A172 (cell line): Measurements from ENCODE around the gene TBX15. TPM values are rescaled to one million over a fixed set of nuclear protein-coding genes. Genes with fewer than 3 reads are reported as not detected.
"Not testable (repeated sequence)": the region's sequence is repeated elsewhere in the genome, so short reads cannot be mapped to it uniquely, and the experiment has no call there.

Experiments
- DNase-seq: peaks from one replicate; pipeline ENCODE4 v3.0.0-alpha.2; 2015; ENCODE audit warnings: low spot score
- total RNA-seq: library from RNA; depleted of rRNA; stranded (reverse); fragments of >200 nt; shearing (Covaris generic); gene quantifications from 2 replicates; pipeline ENCODE4 v1.2.3, GENCODE V29; 2014

TBX15 gene
- total RNA-seq, 1 experiment from 2014 or later: not detected

DNA sequence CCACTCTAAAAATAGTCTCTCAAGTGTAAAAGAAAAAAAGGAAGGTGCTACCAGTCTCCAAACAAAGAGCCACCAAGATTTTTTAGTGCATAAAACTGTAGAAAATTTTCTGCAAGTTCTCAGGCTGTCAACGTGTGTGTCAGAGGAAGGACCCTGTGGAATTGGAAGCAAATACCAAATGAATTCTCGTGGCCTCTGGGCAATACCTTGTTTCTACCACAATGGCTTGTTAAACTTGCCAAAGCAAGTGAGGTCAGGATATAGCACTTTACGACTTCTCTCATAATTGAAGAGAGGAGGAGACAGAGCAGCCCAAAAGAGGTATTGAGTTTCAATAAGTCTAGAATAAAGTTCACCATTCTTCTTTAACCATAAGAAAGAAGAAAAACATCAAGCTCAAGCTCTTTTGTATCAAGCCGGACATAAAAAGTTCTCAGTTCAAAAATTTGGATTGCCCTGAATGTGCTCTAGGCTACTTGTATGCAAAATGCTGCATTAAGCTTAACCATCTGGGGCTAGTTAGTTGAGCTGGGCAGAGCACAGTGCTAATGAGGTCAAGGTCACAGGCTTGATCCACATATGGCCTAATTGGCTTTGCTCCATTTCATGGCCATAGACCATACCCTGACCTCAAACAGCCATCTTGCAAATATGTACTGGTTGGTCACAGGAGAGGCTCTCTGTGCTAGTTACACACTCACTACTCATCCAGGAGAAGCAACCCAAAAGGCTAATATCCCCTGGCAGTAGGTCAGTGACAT, 60.5 kb downstream of the TBX15 start:
- DNase-seq: no peak

DNA sequence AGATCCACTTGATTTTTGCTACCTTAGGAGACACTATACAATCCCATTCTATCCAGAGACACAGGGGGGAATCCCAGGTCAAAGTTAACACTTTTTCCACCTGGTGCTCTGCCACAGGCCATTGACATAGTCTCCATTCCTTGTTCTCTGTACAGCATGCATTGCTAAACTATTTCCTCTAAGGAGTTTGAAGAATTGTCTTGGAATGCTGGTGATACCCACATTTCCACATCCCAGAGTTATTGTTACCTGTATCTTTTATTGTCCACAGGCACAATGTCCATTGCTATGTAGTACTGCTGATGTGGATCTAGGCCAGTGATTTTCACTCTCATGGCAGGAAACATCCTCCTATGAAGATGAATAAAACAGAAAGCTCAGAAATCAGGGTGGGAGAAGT, 61.9 kb downstream of the TBX15 start:
- no peak for DNase-seq

DNA sequence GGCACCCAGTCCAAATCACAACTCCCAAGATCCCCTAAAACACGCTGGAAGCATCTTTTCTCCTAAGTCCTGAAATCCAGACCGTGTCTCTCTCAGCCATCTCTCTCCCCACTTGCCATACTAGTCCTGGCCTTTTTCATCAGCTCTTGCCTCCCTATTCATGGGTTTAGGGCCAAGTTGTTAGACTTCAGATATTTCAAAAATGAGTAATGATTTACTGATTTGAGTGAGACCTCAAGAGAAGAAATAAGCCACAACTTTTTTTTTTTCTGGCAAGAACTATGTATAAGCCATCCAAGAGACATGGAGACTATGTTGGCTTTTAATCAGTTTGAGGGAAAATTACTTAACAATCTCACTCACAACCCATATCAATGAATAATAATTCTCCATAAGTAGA, 62.5 kb downstream of the TBX15 start:
- DNase-seq: no peak

DNA sequence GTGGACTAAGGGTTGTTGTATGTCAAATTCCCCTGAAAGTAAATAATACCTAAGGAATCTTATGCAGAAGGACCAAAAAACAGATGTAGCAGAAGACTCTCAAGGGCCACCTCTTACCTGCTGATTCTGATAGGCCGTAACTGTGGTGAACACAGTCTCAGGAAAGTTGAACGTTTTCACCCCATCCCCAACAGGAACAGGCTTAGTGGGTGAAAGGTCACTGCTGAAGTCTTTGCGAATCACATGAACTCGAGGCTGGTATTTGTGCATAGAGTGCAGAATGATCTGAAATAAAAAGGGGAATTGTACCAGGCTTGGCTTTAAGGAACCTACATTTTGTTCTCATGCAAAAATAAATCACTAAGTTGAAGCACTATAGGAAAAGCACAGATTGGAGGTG, 64.8 kb downstream of the TBX15 start:
- no peak for DNase-seq

DNA sequence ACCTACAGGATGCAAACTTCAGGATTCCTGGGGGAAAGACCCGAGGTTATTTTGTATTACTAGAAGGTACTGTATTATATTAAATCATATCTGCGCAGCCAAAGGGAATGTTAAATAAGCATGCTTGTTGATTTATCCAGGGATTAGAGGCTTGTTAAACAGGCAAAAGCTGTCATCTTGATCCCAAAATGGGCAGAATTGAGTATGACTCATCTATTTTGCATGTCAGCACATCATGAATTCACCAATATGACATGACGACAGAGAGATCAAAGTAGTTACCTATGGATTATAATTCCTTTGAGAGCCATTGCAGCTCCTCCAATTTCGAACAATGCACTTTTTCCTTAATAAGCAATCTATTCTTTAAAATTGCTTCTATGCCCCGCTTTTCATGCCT, 66.1 kb downstream of the TBX15 start:
- DNase-seq: no peak

DNA sequence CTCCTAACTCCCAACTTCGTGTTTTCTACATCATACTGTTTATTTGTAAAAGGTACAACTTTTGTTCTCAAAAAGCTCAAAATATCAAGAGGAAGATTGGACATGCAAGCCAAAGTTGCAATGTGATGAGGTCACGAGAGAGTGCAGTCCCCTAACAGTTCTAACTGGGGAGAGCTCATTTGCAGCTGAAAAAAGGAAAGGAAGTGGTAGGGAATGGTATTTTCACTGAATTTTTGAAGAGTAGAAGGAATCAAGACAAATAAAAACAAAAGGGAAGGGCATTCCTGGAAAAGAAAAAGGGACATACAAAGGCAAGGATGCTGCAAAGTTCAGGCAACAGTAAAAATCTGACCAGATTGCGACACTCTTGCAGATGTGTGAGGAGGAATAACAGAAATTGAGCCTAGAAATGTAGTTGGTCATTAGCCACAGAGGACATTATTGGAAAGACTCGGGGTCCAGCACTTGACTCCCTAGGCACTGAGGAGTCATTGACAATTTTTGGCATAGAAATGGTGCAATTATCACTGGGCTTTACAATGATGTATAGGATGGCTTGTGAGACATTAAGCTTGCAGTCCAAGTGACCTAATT, 67.9 kb downstream of the TBX15 start:
- DNase-seq: no peak

DNA sequence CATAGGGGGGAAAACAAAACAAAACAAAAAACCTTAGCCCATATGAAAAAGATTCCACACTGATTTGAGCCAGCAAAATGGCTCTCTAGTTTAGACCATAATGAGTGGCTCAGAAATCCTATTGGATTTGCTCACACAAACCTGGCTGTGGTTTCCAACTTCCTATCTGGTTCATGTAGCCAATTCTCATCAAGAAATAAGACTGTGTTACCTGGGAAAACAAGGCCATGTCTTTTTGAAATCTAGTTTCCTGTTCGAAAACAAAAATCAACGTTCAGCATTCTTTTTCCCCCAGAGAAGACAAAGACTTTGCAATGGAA, 69.2 kb downstream of the TBX15 start:
- DNase-seq: no peak

DNA sequence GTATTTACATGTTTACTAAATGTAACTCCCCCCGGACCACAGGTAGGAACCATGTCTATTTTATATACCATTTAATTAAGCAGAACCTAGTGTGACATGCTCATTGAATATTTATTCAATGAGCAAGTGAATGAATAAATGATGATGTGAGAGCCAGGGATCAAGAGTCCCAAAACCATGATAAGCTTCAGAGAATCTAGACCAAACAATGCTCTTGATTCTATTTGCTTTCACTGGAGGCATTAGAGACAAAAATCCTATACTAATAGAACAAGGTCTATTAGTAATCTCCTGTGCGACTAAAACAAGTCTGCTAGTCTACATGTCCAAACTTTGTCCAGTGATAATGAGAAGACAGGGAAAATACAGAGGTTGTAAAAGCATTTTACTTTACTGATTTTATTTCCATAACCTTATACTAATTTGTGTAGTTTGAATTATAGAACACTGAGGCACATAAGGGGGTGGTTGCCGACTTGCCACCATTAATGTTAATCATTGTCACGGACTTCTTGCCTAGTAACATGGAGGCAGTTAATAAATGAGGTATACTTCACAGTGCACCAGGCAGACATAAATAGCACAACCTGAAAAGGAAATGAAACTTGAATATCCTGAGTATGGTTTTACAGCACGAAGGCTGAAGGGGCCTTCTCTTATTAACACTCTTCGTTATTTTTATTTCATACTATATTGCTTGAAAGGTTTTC, 69.8 kb downstream of the TBX15 start:
- no peak for DNase-seq

DNA sequence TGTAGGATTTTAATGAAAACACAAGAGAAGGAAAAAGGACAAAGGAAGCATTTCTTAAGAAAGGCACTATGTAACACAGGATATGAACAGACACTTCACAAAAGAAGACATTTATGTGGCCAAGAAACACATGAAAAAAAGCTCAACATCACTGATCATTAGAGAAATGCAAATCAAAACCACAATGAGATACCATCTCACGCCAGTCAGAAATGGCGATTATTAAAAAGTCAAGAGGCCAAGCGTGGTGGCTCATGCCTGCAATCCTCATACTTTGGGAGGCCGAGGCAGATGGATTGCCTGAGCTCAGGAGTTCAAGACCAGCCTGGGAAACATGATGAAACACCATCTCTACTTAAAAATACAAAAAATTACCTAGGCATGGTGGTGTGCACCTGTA, 71.8 kb downstream of the TBX15 start:
- DNase-seq: not testable (repeated sequence)

DNA sequence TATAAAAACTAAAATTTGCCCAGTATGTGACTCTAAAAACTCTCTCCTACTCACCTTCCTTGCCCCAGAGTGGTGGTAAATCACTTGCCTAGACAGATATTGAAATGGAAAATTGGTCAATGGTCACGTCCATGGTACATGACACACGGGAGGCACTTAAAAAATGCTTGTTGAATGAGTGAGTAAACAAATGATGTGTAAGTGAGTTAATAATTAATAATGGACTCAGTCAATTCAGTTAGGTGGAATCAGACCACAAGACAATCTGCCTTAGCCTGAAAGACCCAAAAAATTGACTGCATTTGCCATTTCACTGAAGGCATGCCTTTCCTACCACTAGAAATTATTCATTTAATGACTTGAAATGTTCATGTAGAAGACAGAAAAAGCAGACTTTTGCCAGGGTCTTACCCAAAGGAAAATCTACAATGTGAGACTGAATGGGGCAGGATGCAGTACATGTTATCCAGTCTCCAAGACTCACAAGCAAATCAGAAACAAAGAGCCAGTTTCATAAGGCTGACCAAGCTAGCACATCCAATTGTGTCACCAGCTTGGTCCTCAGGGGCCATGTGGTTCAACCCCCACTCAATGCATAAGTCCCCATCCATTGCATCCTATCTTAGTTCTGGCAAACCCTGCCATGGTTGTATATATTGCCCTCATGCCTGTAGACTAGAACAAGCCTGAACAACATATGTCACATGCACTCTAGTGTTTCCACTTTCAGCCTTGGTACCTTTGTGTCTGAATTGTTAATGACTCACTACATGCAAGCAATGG, 73.6 kb downstream of the TBX15 start:
- no peak for DNase-seq

DNA sequence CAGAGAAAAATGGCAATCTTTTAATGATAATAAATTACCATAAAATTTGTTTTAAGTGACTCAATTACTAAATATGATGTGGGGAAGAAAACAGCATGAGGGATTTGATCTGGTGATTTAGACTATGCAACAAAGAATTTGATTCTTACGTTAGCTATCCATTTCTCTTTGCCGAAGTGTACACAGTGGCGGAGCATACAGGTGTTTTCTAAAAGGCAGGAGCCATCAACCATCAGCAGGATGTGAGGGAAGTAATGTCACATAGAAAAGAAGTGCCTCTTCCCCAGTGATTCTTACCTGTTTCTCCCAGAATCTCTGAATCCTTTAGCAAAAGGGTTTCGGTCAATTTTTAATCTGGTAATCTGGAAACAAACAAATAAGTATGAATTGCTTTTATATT, 74.3 kb downstream of the TBX15 start:
- DNase-seq: no peak

DNA sequence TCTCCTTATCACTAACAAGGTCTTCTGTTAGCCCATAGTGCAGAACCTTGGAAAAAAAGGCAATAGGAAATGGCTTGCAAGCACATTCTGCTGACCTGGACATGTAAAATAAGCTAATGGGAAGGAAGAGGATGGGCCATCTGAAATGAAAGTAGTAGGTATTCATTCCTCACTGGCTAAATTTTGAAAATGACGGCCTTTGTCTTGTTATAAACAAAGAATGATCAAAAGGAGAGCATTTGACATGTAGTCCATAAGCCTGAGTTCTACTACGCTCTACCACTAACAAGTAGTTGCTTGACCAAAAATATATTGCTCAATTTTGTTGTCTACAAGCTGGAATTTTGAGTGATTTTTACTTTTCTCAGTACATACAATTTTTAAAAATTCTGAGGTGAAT, 75.6 kb downstream of the TBX15 start:
- no peak for DNase-seq

DNA sequence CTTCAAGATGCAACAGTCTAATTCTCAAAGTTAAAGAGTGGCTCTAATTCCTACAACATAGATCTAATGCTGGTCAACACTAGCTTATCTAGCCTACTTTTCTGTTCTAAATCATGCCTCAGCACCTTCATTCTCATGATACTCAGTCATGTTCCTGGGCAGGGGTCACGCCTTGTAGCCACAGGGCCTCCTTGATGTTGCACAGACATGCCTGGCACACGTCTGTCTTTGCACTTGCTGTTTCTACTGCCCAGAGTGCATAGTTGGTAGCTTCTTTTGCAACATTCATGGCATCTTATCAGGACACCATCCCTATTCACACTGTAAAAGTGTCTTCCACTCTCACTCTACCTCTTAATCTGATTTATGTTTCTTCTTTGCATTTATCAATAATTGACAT, 76.6 kb downstream of the TBX15 start:
- no peak for DNase-seq

DNA sequence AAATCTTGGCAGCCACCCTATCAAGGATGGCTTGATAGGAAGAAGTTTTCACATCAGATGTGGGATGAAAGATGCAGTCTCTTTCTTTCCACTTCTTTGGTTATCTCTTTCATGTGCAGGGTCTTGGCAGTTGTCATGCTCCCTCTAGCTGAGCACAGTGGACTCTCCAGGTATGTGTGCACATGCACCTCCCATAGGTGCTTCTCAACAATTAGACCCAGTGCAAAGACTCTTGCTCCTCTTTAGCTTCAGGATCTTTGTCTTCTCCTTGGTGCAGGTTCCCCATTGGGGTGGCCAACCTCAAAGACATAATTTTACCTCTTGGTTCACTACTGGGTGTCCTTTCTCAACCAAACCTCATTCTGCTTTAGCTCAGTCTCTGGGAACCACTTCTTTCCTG, 80.7 kb downstream of the TBX15 start:
- DNase-seq: no peak

DNA sequence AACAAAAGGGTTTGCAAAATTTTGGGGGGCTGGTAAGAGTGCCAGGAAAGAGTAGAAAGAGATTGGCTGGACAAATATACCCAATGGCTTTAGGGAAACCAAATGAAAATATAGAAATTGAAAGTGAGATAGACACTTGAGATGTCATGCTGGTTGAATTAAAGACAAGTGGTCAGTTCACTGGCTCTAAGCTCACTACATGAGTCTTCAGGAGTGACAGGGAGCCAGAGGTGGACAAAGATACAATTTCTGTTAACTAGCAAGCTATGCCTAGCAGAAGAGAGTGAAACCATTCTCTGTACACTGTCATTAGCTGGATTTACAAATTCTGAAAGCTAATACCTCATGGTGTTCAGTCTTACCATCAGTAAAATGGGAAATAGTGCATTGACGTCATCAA, 82.5 kb downstream of the TBX15 start:
- DNase-seq: no peak

DNA sequence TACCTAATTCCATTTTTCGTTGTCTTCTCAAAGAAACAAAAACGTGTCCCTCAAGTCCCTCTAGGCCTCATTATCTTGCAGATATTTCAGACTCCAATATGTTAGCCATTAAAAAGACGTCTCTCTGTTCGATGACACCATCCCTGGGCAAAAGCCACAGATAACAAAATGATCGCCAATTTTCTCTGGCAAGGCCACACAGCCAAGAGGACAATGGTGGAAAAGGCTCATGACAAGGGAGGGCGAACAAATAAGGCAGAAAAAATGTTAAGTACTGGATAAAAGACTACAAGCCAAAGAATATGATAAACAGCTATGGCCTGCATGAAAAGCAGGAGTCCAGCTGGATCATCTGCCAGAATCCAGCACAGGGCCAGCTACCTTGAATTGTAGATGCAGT, 82.9 kb downstream of the TBX15 start:
- no peak for DNase-seq

DNA sequence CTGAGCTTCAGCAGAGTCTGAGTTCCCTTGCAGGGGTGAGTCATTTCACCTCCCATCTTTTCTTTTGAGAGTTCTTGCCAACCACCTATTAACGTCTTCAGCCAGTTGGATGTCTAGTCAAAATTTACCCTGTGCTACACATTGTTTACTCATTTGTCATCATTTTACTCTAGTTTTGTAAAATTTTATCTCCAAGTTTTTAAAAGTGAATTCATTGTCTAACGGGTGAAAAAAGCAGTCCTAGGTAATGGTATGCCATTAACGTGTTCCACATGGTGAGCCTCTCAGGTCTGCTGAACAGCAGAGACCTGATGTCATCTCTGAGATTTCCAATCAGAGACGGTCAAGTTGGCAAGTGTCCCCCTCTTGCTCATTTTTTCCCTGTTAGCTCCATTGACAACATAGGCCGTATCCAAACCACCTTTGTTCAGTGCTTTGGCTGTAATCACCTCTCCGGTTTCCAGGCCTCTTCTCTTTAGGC, 85.4 kb downstream of the TBX15 start:
- peak; percentile 11 for DNase-seq

DNA sequence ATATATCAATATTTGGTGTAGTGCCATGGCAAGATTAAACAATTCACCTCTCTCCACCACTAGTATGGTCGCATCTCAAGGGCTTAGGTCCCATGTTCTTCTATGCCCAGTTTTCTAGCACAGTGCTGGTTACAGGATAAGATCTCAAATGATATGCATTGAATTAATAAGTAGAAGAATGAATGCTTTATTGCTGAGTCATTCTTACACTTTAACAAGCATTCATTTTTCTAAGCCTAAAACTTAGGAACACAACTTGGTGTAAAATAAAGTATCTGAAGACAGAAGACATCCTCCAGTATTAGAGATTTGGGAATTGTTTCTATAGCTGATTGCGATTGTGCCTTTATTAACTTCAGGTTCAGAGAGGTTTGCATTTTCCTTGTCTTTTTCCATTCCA, 85.8 kb downstream of the TBX15 start:
- DNase-seq: no peak

DNA sequence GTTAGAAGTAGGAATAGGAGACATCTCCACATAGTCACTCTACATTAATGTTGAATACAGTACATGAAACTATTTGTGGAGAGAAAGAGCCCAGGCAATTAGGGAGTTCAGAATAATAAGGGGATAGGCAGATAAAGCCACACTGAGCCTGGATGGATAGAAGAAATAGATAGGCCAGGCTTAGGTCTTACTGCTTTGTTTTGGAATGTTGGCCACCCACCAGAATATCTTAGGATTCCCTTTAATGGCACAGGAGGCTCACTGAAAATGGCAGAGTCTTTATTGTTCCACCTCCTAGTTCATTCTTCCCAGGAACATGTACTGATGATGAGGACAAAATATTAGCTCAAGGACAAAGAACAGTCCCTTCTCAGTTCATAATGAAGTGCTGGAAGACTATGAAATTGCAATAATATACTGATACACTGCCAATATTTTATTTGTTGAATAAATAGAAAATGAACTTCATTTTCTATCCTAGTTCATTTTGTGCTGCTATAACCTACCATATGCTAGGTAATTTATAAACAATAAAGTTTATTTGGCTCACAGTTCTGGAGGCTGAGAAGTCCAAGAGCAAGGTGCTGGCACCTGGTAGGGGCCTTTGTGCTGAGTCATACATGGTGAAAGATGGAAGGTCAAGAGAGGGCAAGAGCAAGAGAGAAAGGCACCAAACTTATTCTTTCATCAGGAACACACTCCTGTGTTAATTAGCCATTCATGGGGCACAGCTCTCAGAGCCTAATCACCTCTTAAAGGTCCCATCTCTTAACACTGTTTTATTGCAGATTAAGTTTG, 87.3 kb downstream of the TBX15 start:
- DNase-seq: no peak

DNA sequence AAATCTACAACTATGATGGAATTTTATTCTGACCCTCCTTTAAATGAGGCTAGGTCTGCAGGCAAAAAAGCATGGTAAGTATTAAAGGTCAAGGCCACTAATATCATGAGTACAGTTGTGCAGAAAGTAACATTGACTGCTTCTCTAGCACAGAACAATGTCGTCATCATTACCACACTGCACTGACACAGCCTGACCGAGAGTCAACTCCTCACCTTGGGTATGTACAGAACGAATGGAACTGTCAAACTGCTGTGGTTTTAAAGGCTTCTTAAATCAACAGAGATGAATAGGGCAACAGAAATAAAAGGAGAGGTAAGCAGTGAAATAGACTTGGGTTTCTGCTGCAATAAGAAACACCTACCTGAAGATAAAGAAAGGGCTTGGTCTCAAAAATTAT, 88.8 kb downstream of the TBX15 start:
- DNase-seq: no peak

DNA sequence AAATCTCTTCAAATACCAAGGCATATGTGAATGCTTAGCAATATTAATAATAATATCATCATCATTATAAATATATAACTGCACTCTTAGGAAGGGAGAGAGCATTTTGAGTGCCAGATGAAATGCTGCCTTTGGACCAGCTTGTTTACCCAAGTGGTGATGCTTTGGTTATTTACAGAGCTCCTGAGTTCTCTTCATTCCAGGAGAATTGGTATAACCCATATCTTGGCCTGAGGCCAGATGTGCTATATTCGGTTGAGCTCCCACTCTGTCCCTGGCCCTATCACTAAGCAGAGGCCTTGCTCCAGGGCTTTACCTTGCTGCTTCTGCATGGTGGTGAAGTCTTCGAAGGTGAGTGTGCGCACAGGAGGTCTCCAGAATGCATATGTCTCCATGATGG, 89.4 kb downstream of the TBX15 start:
- DNase-seq: no peak

DNA sequence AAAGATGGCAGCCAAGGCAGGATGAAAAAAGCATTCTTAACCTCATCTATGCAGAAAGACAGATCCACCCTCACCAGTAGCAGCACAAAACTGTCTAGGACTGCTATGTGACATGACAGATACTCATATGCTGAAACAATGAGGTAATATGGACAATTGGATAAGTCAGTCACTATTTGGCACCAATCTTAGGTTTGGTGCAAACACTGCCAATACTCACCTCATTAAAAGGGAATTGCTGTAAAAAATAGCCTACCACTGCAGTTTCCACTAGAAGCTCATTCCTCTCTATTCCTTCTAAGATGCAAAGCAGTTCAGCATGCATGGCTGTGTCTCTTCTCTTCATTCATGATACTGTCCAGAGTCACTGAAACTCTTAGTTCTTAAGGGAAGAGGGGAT, 91.7 kb downstream of the TBX15 start:
- DNase-seq: no peak
